ENCODE results near the gene CMTM3. TPM values are rescaled to one million over a fixed set of nuclear protein-coding genes. Genes with fewer than 3 reads are reported as not detected.

The CMTM3 gene
- total and polyA plus RNA-seq, 9 of the 15 experiments (the other 6 are each of a cell fraction or from before 2014, with no cell fraction given) = 4.6 to 33.4 (median 17.5) TPM

DNA sequence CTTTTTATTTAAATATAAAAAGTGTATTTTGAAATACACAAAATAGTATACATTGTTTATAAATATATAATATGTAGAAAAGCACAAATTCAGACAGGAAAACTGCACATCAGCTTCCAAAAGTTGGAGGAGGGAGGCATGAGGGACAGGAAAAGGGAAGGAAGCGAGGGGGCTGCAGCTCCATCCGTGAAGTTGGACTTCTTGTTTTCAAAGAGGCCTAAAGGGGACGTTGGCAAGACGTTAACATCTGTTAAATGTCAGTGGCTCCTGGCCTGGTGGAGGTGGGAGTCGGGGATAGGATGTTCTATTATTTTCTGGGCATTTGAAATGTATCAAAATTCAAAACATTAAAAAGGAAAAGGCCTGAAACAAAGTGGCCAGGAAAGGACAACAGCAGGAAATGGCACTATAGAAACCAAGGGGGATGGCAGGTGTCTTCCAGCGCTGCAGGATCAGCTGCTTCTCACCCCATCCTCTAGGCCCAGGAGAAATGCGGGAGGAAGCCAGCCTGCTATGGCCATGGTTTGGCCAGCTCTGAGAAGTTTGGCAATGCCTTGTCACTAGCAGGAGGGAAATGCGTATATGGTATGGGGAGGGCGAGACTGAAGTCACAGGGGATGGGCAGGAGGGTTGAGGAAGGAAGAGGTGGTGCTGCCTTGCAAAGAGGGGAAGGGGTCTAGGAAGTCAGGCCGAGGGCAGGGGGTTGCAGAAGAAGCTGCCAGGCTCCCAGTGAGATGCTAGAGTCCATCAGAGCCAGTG is 18.8 kb upstream of the CMTM3 start:
- no peak overlapping the region for H3K9ac ChIP-seq (ENCODE audit: insufficient read depth in 1 of 2, low read depth in 2 of 2, low read length in 2 of 2)
- no peaks in the 10 kb centered on the region for H3K9me1 ChIP-seq (ENCODE audit: control insufficient read depth, insufficient read depth, low read length)
- TF ChIP-seq ZNF384 (IDR thresholded peaks at IDR 0.05; ENCODE audit: low read depth, low read length) = no peak
- TF ChIP-seq PPARD (CRISPR knock-in tag; IDR thresholded peaks at IDR 0.05) = no peak
- no peak for TF ChIP-seq ZNF445 (CRISPR knock-in tag; IDR thresholded peaks at IDR 0.05; ENCODE audit: low read depth)
- TF ChIP-seq GABPB2 (CRISPR knock-in tag; conservative IDR thresholded peaks at IDR 0.05) = no peak
- no peak for TF ChIP-seq FOXM1 (IDR thresholded peaks at IDR 0.05; ENCODE audit: low read depth)
- no peak for TF ChIP-seq FOXM1 (CRISPR knock-in tag; IDR thresholded peaks at IDR 0.05; ENCODE audit: low read depth)
- no peak for TF ChIP-seq RBM17 (IDR thresholded peaks at IDR 0.05; ENCODE audit: borderline replicate concordance, low read depth, low read length)
- no peak for TF ChIP-seq ZNF224 (CRISPR knock-in tag; IDR thresholded peaks at IDR 0.05)
- TF ChIP-seq RBM22 (IDR thresholded peaks at IDR 0.05; ENCODE audit: low read depth, low read length, poor library complexity, severe bottlenecking) = no peak
- TF ChIP-seq HDAC6 (IDR thresholded peaks at IDR 0.05; ENCODE audit: low read depth, low read length) = no peak
- no peak for TF ChIP-seq PYGO2 (tag; IDR thresholded peaks at IDR 0.05)
- ATAC-seq (no peak), FAIRE-seq (no peak), DNase-seq (ENCODE audit: extremely low read depth in 1 of 4, low spot score in 3 of 4) (no peak)
- in situ Hi-C loops (cut with MboI) (no loop called here), intact Hi-C loops (cut with micrococcal nuclease) (no loop called here)
- H2AFZ ChIP-seq (ENCODE audit: low read depth, low read length) = no peak overlapping the region
- no peaks in the 10 kb centered on the region for H3K79me2 ChIP-seq (ENCODE audit: control insufficient read depth, insufficient read depth, low read length)
- no TSS peak for BruUV-seq (replicated peaks)
- no peaks in the 10 kb centered on the region for H4K20me1 ChIP-seq (replicated peaks; ENCODE audit: control insufficient read depth, insufficient read depth, low read length)
- H3K4me3 ChIP-seq = no peak overlapping the region
- H3K27ac ChIP-seq (ENCODE audit: extremely low read depth, low read depth, low read length) = no peak overlapping the region
- H3K36me3 ChIP-seq (ENCODE audit: control insufficient read depth, insufficient read depth, low read length) = no peaks in the 10 kb centered on the region
- 33% methylated on average over 10 of the region's 10 CpGs for WGBS (ENCODE audit: insufficient coverage, low coverage, missing lambda C conversion rate)
- H3K4me2 ChIP-seq (ENCODE audit: insufficient read depth, low read length) = no peak overlapping the region
- no peaks in the 10 kb centered on the region for H3K27me3 ChIP-seq (ENCODE audit: control insufficient read depth in 2 of 2, insufficient read depth in 2 of 2, low read length in 2 of 2)
- ChIA-PET CTCF (ENCODE audit: low intra/inter-chr PET ratio) (no interaction called here), POLR2A (interaction anchor here (0.6 kb wide), 1 partner anchor 9 kb away, joined by 3 read pairs; no protein-coding TSS in a partner anchor)
- H3K4me1 ChIP-seq (replicated peaks in 1 of 2; ENCODE audit: control insufficient read depth in 2 of 2, insufficient read depth in 2 of 2, low read length in 2 of 2) = no peaks in the 10 kb centered on the region; a peak in 1 of 5 replicates
- no peaks in the 10 kb centered on the region for H3K9me3 ChIP-seq (replicated peaks; ENCODE audit: control insufficient read depth, insufficient read depth, low read depth, low read length)
